HG02623 (cell line): ENCODE measurements around the gene VWA3B.

Experiments used
- ATAC-seq: cut with Tn5 transposase; IDR thresholded peaks from one replicate; pipeline ENCODE4 v1.9.1; 2021; ENCODE audit warnings: moderate library complexity; ENCODE audit not compliant: unreplicated experiment

Gene VWA3B

DNA sequence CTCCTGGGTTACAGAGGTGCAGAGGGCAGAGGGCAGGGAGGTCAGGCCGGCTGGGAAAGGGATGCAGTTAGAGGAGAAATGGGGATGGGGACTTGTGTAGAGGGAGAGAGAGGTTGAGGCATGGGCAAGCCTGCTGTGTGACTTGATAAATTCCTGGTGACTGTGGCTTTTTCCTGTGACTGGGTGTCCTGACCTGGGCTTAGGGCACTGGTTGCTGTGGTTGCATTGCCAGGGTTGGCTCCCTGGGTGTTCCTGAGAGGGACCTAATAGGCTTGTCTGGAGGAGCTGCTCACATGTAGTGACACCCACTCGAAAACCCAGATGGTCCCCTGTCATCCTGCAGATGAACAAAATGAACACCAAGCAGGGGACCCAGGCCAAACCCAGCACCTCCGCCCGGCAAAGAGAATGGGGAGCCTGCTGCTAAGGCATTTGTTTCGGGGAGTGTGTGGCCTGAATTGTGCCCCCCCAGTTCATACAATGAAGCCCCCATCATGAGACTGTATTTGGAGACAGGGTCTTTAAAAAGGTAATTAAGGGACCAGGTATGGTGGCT, 78.6 kb downstream of the VWA3B start:
- no peak for ATAC-seq

DNA sequence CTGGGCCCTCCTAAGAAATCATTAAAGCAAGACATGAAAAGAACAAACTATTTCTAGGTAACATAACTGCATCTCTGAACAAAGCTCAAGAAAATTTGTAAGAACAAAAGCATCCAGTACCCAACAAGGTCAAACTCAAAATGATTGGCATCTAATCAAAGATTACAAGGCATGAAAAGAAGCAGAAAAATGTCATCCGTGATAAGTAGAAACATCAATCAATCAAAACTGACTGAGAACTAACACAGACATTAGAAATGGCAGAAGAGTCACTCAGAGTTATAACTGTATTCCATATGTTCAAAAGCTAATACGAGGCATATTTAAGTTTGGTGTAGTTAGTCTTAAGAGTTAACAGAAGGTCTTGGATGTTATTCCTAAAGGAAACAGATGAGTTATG, 80.9 kb downstream of the VWA3B start:
- no peak for ATAC-seq

DNA sequence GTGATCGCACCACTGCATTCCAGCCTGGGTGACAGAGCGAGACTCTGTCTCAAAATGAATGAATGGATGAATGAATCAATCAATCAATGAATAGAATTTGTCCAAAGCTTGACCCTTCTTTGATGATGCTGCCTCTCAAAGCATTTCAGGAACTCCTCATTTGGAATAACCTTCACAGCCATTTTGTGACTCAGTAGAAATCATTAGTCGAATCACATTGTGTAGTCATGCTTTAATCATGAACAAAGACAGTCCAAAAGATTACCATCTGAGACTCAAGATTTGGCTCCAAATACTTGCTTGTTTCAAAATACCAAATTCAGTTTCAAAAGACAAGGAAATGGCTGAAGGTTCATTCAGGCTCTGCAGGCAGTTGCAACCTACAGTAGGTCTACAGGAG, 83.1 kb downstream of the VWA3B start:
- ATAC-seq = no peak

DNA sequence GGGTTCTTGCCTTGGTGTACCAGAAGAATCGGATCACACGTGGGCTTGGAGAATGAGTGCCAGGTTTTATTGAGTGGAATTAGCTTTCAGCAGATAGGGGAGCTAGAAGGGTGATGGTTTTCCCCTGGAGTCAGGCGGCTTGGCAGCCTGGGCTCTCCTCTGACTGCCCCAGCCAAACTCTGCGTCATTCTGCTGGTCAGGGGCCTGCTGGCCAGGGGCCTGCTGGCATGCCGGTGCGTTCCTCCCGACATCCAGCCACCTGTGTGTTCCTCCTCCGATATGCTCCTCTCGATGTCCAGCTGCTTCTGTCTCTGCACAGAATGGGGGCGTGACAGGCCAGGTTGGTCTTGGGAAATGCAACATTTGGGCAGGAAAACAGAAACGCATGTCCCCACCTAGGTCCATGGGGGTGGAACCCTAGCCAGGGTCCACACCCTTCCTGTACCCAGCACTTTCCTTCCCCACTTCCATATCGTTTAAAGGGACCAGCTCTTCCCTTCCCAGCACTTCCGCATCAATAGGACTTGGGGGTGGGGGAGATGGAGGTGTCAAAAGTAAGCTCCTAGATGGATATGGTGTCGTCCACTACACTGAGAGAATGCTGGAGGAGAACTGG, 85.3 kb downstream of the VWA3B start:
- ATAC-seq = no peak

DNA sequence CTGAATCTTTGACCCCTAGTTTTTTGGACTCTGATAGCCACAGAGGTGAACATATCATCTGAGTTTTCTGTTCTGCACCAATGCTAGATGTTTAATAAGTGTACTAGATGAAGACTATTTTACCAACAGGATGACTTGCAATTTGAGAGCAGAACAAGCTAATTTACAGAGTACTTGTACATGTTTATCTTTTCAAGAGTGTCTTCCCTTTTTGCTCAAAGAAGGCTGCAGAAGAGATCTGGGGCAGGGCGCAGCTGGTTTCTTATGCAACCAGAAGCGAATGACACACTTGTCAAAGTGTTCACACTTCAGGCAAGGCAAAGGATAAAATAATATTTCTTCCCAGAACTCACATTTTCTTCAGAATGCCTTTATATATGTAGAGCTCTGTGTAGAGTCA, 86.0 kb downstream of the VWA3B start:
- no peak for ATAC-seq

DNA sequence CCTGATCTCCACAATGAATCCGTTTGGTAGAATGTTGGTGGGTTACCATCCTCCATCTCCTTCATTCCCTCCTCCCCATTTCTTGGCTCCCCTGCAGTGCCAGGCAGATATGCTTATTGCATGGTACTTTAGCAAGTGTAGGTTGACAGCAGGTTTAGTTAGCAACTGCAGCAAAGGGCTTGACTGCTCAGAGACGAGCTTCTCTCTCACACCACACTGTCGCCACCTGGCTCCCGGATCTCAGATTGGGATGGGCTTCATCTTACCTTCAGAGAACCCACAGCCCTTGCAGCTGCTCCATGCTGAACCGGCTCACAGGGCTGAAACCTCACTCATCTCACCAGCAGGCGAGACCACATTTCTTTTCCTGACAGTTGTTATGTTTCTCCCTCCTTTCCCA, 88.8 kb downstream of the VWA3B start:
- ATAC-seq = no peak

DNA sequence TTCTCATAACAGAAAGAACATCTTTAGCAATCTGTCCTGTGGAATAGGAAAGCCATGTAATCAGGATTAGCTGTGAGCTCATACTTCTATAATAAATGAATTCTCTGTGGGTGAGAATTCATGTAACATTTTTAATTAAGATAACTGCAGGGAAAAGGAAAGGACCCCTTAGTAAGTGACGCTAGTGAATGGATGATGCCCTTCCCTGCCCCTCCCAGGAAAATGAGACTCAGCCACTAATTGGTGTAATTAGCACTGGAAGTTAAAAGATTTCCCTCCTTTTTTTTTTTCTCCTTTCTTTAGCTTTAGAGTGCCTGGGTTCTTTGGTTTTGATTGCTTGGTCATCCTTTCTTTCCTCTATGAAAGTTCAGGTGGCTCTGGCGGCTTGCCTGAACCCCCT, 90.3 kb downstream of the VWA3B start:
- ATAC-seq = no peak

DNA sequence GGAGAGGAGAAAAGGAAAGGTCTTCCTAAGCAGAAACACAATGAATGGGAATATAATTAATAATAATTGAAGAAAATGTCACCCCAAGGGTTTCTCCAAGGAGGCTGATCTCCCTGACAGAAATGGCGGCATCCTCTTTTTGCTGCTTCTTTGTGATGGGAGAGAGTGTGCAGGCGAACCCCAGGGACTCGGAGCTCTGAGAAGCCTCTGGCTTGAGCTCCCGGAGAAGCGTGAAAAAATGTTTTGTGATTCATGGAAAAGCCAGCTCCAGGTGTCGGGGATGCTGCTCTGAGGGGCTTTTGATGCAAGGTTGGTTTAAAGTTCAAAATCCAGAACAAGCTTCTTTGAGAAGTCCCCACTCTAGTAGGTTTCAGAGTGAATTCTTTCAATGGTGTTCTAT, 91.0 kb downstream of the VWA3B start:
- ATAC-seq = no peak

DNA sequence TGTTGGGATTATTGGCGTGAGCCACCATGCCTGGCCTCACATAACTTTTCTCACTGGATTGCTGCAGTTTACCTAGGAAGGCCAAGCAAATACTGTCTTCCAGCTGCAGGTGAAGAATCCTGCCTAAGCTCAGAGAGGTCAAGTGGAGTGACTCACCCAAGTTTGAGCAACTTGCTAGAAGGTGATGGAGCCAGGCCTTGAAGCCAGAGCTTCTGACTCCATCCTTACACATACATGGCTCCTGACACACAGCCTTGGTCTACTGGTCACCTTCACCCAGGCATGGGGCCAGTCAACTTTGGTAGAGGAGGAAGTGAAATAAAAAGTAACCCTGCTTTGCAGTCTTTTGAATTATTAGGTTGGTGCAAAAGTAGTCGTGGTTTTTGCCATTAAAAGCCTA, 93.5 kb downstream of the VWA3B start:
- ATAC-seq = no peak

DNA sequence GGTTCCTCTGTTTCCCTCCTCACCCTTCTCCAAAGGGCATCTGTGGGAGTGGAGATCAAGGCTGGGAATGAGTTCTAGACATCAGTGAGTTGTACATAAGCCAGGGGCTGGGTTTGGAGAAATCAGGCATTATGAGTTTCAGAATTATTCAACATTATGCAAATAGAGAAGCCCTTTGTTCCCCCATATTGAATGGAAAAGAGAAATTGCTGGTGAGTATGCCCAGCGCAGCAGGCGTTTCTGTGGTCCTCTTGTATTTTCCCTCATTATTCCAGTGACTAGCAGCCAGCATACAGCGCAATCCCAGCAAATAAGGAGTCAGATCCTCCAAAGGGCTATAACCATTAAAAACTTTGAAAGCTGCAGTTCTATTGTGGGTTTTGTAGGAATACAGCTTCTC, 94.4 kb downstream of the VWA3B start:
- no peak for ATAC-seq

DNA sequence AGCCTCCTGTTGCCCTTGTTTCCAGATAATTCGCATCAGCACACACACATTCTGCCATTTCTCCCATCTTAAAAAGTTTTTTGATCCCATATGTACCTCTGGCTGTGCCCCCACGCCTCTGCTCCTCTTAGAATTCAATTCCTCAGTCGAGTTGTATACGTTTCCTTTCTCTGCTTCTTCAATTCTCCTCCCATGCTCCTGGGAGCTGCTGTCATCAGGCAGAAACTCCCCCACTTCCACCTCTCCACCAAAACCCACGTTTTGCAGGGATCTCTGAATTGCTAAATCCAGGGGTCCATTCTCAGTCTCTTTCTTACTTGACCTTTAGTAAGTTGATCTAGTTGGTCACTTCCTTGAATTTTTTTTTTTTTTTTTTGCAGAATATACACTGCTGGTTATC, 98.8 kb downstream of the VWA3B start:
- no peak for ATAC-seq

DNA sequence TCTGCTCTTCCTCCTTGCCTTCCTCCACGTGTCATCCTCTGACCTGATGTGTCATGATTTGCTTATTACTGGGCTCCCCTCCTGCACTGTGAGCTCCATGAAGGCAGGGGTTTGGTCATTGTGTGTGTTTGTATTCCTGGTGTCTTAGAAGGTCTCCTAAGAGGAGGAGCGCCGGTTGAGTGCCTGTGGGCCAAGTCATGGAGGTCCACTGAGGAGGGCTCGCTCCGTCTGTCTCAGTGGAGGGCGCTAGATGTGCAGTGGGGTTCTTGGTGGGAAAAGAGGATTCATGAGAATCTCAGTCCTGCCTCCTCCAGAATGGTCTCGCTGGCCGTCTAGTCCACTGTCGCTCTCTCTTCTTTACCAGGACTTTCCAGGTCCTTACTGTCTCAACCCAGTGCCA, 100.2 kb downstream of the VWA3B start:
- ATAC-seq = no peak

DNA sequence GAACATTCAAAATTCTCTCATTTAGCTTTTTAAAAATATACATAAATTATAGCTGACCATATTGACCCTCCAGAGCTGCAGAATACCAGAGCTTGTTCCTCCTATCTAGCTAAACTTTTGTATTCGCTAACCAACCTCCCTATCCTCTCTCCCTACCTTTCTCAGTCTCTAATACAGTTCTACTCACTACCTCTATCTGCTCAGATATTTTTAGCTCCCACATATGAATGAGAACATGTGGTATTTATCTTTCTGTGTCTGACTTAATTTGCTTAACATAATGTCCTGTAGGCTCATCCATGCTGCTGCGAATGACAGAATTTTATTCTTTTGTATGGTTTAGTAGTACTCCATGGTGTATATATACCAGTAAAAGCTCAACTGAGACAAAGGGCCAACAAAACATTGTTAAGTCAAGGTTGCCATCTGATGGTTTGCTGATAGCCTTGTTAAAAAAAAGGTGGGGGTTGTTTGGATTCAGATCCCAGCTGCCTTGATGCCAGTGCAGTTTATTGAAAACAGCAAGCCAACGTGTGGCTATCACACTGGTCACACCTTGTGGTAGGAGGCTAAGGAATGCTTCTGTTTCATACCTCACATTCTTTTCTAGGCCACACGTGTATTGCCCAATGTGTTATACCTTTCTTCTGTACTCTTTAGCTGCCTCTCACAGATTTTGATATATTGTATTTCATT, 101.5 kb downstream of the VWA3B start:
- ATAC-seq = no peak

DNA sequence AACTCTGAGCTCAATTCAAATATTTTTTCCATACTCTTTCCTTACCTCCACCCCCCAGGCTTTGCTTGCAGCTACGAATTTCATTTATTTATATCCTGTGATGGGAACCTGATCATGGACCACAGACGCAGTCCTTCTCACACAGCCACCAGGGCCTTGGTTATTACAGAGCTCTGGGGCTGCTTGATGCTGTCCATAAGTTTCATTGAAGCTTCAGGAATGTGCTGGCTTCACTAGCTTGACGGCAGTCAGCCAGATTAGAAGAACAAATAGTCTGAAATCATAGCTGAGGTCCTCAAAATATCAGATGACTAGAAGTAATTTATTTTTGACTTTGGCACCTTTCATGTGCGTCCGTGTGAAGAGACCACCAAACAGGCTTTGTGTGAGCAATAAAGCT, 104.9 kb downstream of the VWA3B start:
- no peak for ATAC-seq

DNA sequence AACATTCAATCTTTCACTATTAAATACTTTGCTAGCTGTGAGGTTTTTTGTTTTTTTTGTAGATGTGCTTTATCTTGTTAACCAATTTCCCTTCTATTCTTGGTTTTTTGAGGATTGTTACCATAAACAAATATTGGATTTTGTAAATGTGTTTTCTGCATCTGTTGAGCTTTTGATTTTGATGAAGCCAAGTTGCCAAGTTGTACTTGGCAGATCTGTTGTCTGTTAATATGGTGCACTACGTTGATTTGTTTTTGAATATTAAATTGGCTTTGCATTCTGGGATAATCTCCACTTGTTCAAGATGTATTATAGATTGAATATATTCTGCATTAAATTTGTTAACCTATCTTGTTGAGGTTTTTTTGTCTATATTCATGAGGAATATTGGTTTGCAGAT, 114.6 kb downstream of the VWA3B start:
- no peak for ATAC-seq

DNA sequence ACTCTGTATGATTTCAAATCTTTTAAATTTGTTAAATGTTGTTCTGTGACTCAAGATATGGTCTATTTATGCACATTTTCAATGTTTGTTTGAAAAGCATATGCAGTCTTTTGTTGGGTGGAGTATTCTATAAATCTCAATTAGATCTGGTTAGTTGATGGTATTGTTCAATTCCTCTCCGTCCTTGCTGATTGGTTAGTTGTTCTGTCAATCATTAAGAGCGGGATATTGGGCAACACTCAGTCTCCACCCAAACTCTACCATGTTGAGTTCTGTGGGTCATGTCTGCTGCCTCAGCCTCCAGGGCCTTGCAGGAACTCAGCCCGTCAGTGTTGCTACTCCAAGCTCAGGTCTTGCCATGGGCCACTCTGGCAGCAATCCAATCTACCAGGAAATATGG, 118.9 kb downstream of the VWA3B start:
- no peak for ATAC-seq

DNA sequence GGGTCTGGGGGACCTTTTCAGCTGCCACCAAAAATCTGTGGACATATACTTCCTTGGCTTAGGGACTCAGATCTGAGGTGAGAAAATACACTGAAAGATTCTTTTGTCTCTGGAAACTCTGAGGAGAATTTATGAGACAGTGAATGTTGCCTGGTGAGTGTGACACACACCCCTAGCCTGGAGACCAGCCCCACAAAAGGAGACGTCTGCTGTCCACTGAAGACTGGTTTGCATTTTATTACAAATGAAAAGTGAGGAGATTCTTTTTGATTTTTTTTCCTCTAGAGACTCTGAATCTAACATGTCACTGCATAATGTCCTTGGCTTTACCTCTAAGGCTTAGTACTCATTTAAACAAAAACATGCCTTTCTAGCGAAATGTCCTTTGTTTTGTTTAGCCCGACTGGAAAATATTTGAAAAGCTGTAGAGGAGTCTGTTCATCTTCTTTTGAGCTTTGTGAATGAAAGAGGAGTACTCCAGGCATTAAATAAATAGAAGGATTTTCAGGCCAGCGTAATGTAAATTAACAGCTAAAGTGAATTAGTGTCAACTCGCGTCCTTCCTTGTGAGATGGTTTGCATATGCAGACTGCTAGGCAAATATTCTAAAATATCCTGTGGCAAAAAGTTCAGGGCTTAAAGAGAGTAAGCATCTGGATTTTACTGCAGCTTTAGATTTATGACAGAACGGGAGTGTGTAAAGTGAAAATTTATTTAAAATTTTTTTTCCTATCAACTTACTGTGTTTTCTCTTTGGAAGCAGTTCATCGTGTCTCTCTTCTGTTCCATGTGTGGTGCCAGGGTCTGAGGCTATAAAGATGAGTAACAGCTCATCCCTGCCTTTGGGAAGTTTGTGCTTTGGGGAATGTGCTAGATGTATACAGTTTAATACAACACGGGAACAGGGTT, 125.4 kb downstream of the VWA3B start:
- no peak for ATAC-seq

DNA sequence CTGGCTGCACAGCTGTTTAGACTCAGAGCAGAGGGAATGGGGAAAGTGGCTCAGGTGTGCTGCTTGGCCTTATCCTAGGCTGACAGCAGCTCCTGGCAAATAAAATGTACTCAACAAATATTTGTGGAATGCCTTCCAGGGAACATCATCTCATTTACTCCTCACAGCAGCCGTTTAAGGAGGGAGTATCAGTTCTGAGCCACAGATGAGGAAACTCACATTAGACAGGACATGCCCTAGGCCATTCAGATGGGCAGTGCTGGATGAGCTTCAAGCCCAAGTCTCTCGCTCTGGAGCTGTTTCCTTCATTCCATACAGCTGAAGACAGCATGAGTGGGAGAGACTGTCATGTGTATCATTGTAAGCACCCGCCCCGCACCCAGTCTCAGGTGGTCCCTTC, 129.6 kb downstream of the VWA3B start:
- ATAC-seq = no peak

DNA sequence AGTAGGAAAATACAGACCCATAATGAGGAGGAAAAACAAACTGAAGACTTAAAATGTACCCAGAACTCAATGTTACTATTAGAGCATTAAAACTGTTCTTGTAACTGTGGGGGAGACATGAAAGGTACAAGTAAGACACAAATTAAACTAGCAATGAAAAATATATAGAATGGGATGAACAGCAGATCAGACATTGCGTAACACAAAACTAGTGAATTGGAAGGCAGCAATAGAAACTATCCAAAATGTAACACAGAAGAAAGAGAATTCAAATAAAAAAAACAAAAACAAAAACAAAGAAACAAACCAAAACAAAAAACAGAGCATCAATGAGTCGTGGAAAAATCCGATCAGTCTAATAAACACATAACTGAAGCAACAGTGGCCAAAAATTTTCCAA, 132.2 kb downstream of the VWA3B start:
- no peak for ATAC-seq

DNA sequence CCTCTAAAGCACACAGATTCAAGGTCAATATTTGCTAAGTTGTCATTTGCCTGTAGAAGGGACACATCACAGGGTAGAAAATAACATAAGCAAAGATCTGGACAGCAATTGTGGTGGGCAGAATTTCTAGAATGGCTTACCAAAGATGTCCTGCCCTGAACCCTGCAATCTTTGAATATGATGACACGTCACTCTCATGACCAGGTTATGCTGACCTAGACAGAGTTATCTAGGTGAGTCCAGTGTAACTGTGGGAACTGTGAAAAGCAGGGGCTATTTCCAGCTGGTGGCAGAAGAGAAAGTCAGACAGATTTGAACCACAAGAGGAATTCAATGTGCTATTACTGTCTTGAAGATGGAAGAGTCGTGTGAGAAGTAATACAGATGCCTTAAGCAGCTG, 147.0 kb downstream of the VWA3B start:
- no peak for ATAC-seq

DNA sequence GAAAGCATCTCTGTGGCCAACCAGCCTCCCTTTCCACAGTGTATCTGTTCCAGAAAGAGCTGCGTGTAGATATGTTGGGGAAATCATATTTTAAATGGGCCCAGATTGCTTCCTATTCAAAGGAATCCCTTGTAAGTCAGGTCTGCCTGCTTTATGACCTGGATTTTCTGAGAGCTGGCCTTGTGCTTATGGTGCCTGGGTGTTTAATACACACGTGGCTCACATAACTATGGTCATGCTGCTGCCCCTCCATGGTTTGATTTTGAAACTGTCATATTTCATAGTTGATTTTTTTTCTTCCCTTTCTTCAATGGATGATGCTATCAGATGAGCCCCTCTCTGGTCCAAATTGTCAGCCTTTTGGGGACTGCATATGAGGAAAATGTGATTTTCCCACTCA, 147.8 kb downstream of the VWA3B start:
- ATAC-seq = no peak

DNA sequence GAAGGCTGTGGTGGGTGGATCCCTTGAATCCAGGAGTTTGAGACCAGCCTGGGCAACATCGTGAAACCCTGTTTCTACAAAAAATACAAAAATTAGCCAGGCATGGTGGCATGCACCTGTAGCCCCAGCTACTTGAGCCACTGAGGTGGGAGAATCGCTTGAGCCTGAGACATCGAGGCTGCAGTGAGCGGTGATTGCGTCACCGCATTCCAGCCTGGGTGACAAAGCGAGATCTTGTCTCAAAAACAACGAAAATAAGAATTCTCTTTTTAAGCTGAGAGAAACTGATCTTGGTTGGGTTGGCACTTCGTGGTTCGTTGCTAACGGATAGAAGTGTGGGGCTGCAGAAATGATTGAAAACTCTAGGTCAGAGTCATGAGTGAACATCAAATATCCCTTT, 150.0 kb downstream of the VWA3B start:
- no peak for ATAC-seq
